GM11168 (cell line): ENCODE data around the gene OSGIN1.

ENCODE experiments used
- in situ Hi-C: fragments of 300-500 bp; cut with MboI; formaldehyde crosslinking; loops from one replicate; pipeline ENCODE4 v1.12.0; 2022; ENCODE audit warnings: low sequenced_read_pairs; ENCODE audit not compliant: unreplicated experiment

OSGIN1 gene

DNA sequence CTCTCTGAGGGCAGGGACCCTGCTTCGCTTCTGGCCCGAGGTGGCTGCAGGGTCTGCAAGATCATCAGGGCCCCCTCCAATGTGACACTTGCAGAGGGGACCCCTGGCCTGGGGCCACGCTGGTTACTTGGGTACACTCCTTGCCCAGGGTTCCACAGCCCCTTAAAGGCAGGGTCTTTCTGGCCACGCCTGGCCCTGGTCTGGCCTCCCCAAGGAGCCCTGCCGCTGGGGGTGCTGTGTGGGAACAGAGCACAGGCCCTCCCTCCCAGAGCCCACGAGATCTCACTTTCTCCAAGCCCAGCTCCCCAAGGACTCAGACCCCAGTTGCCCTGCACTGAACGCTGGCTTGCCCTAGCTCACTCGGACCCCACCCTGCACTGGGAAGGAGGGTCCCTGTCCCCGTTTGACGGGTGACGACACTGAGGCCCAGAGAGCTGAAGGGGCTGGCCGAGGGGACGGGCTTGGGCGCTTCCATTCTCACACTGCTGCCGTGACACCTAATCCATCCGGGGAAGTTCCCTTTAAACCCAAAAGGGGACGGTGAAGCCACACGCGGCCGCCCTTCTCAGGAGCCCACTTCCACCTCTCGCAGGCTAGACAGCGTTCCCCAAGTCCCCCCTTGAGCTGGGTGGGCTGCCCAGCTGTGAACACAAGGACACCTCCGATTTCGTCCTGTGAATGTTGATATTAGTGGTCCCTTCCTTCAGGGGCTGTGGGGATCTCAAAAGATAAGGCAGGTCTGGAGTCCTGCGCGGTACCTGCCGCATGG is 26.9 kb upstream of the OSGIN1 start:
- in situ Hi-C loops: no loop called here

GRCh38 chr16:83926726-83927397 is 26.2 kb upstream of the OSGIN1 start:
- in situ Hi-C loops: no loop called here

DNA sequence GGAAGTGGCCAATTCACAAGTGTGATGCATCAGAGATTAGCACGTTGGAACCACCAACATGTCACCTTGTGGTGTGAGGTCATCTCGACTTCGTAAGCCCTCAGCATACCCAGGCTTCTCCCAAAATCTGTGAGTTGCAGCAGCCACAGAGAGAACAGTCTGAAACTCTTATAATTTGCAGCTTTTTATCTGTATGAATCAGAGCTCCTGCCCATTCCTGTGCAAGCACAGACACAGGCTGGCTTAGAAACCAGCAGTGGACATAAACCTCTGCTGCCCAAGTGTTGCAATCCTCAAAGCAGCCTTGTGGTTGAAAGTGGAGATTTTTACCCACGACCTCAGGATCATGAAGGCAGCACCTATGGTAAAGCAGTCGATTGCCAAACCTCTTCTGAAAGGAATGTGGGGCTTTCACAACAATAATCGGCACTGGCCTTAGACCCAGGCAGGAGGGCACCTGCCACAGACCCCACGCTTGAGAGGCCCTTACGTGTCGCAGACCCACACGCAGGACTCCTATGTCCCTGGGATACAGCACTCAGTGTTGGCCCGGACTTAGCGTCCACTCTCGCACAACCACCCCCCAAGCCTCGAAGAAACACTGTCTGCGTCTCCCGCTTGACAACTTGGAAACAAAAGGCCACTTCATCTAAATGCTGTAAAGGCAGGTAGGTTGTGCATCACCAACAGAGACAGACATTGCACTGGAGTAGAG is 24.5 kb upstream of the OSGIN1 start:
- in situ Hi-C loops: no loop called here

GRCh38 chr16:83929811-83930555 is 23.1 kb upstream of the OSGIN1 start:
- in situ Hi-C loops: no loop called here

- in situ Hi-C loops: no loop called here
Measured at GRCh38 chr16:83930730-83931500, 22.1 kb upstream of the OSGIN1 start.

DNA sequence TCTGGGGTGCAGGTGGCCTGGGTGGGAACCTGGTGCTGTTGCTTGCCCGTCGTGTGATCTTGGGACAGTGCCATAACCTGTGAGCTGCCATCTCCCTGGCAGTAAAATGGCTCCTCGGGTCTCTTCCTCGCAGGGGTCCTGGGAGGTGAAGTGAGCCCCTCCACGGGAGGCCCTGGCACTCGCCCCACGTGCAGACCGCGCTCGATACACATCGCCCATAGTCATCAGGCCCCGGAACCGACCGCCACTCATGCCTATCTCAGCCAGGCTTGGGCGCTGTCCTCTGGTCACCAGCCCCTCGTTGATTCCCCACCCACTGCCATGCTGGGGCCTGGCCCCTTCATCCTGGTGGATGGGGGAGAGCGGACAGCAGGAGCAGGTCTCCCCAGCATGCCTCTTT is 21.5 kb upstream of the OSGIN1 start:
- in situ Hi-C loops: no loop called here

DNA sequence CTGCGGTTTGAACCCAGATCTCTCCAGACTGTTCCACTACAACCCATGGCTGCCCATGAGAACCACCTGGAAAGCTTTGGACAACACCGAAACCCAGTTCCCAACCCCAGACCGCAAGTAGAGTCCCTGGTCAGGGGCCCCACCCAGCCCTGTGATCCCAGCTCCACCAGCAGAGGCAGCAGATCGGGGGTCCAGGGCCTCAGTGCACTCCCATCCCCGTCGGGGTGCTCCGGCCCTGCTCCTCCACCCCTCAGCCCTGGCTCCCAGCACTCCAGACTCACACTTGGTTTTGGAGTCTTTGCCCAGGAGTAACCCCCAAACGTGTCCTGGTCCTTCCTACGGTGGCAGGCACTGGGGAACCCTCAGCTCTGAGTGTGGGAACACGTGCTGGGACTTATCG is 20.7 kb upstream of the OSGIN1 start:
- in situ Hi-C loops: no loop called here

DNA sequence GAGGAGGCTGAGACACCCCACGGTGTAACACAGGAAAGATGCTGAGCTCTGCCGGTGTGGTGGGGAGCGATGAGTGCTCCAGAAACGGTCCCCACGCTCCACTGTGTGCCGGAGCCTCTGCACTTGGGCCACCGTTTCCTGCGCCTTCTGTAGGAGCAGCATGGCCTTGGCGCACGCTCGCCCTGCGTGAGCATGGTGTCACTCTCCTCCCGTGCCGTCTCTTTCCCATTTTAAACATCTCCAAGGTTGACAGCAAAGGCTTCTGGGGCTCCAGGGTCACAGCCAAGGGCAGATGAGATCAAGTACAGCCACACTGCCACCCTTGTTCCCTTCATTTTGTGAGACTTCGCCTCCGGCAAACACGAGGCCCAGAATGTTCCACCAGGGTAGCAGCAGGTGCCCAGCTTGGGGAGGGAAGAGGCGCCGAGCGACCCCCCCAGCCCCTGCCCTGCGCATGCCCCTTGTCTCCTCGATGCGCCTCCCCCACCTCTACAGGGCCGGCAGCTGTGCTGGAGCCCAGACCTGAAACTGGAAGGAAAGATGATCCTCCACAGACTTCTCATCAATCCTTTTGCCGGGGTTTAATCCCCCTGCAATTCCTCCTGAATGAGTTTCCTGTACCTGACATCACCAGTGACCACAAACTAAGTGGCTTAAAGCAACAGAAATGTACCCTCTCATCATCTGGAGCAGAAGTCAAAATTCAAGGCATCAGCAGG is 19.9 kb upstream of the OSGIN1 start:
- in situ Hi-C loops: no loop called here

GRCh38 chr16:83933885-83934683 is 19.0 kb upstream of the OSGIN1 start:
- in situ Hi-C loops: no loop called here

DNA sequence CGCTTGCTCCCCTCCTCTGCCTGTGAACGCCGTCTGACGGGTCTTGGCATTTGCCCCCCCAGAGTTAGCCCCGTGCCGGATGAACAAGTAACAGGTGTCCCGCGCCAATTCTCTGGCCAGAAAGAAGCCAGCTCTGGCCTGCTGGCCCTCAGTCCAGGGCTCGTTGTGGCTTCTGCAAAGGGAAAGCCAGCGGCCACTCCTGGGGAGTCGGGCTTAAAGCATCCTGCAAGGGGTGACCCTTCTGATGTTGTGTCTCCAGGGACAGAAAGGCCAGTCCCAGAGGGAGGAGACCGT is 18.4 kb upstream of the OSGIN1 start:
- in situ Hi-C loops: no loop called here

DNA sequence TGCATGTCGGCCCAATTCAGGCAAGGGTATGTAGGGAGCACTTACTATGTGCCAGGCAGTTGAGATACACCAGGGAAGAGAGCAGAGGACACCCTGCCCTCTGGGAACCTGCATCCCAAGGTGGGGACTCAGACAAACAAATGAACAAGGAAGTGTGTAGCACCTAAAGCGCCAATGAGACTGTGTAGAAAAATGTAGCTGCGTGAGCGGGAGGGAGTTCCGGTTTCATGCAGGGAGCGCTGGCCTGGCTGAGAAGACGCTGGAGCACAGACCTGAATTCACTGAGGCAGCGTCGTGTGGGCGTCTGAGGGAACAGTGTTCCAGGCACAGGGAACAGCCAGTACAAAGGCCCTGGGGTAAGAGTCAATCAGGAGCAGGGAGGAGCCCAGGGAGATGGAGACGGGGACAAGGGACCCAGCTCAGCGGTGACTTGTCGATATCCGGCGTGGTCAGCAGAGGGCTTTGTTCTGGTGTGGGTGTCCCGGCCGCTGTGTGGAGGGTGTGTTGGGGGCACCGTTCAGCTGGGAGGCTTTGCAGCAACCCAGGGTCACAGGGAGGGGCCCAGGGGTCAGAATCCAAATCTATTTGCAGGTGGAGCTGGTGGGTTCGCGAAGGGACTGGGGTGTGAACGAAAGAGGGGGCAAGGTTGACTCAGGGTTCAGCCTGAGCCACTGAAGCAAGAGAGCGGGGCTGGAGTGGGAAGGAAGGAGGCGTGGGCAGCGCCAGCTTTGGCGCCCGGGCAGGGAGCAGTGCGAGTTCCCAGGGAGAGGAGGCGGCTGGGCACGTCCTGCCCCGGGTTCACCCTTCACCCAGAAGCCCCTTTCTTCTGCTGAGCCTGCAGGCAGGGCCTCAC is 17.8 kb upstream of the OSGIN1 start:
- in situ Hi-C loops: no loop called here

DNA sequence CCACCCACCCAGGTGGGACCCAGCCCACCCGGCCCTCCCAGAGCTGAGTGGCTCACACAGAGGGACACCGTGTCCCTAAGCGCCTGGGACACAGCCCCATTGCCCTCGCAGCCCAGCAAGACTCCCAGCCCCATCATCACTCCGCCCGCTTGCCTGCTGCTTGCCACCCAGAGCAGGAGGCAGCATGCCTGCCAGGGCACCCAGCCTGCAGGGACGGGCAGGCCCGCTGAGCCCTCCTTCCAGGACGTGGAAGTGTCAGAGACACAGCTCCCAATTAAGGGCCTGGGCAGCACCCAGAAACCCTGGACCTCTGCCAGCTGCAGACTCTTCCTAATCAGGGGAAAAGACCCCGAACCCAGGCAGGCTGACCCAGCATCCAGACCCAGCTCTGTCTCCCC is 17.2 kb upstream of the OSGIN1 start:
- in situ Hi-C loops: no loop called here

- in situ Hi-C loops: no loop called here
Measured at GRCh38 chr16:83936581-83937165, 16.4 kb upstream of the OSGIN1 start.

- in situ Hi-C loops: no loop called here
Measured at GRCh38 chr16:83937267-83937666, 15.8 kb upstream of the OSGIN1 start.

DNA sequence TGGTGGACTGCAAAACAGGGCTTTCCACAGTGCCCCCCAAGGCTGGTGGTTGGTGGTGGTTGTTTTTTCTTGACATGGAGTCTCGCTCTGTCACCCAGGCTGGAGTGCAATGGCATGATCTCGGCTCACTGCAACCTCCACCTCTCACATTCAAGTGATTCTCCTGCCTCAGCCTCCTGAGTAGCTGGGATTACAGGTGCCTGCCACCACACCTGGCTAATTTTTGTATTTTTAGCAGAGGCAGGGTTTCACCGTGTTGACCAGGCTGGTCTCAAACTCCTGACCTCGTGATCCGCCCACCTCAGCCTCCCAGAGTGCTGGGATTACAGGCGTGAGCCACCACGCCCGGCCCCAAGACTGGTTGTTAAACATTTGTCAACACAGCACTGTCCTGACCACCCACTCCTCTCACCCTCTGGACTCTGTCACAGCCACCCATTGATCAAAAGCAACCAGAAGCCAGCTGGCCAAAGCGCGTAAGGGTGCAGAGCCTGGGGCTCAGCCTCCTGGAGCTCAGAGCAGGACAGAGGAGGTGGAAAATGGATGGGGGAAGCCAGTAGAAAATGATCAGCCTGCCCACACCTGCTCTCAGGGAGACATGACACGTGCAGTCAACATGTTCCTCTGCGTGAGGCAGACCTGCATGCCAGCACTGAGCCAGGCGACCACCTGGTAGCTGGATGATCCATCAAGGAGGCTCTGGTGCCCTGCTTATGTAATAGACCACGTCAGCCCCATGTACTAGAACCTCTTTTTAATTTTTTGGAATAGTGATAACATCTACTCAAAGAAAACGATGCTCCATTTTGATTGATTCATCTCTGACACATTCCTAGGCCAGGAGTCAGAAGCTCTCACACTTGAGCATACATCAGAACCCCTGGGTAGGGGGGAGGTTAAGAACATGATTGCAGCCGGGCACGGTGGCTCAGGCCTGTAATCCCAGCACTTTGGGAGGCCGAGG is 14.8 kb upstream of the OSGIN1 start:
- in situ Hi-C loops: no loop called here

DNA sequence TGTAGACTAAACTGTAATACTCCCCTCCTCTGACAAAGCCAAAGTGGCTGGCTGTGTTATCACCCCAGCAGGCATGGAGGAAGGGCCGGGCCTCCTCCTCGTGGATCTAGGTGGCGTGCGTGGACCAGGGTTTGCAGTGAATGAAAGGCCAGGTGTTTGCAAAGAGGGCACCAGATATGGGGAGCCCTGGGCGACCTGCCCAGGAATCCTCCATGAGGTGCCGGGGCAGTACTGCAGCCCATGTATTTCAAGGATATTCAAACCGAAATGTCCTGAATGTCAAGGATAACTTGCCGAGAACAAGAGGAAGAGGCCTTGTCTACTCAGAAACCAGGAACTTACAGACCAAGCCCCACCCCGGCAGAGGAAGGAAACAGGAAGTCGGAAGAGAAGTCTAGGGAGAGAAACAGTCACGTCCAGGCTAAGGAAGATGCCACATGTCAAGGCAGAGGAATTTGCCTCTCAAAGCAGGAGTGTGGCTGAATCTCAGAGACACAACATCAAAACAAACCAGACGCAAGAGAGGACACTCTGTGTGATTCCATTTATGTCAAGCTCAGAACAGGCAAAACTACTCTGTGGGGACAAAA is 13.7 kb upstream of the OSGIN1 start:
- in situ Hi-C loops: no loop called here
